ENCODE data around the gene METTL2B.

The METTL2B gene

GRCh38 chr7:128476402-128477335 lies at the start of gene METTL2B:
Gene METTL2B, plus strand, starts transcription at chr7:128476748. Its CDS starts 18 bp downstream, at chr7:128476766.
- peak; percentile 88 for DNase-seq (ENCODE audit: low read depth, low spot score)

GRCh38 chr7:128427289-128427891 lies 49.2 kb upstream of the METTL2B start:
- DNase-seq (ENCODE audit: low read depth, low spot score): no peak

GRCh38 chr7:128430207-128430606 lies 46.3 kb upstream of the METTL2B start:
- DNase-seq (ENCODE audit: low read depth, low spot score): no peak

GRCh38 chr7:128431221-128431620 lies 45.3 kb upstream of the METTL2B start:
- no peak for DNase-seq (ENCODE audit: low read depth, low spot score)

- no peak for DNase-seq (ENCODE audit: low read depth, low spot score)
Observed at GRCh38 chr7:128431754-128432153, 44.8 kb upstream of the METTL2B start.

- no peak for DNase-seq (ENCODE audit: low read depth, low spot score)
Observed at GRCh38 chr7:128434413-128435326, 41.9 kb upstream of the METTL2B start.

- DNase-seq (ENCODE audit: low read depth, low spot score): no peak
Observed at GRCh38 chr7:128435327-128435686, 41.2 kb upstream of the METTL2B start.

- no peak for DNase-seq (ENCODE audit: low read depth, low spot score)
Observed at GRCh38 chr7:128437426-128438332, 38.9 kb upstream of the METTL2B start.

GRCh38 chr7:128442356-128442755 lies 34.2 kb upstream of the METTL2B start:
- no peak for DNase-seq (ENCODE audit: low read depth, low spot score)

- DNase-seq (ENCODE audit: low read depth, low spot score): no peak
Observed at GRCh38 chr7:128443831-128444600, 32.5 kb upstream of the METTL2B start.

GRCh38 chr7:128446306-128446705 lies 30.2 kb upstream of the METTL2B start:
- no peak for DNase-seq (ENCODE audit: low read depth, low spot score)

- DNase-seq (ENCODE audit: low read depth, low spot score): no peak
Observed at GRCh38 chr7:128447941-128448564, 28.5 kb upstream of the METTL2B start.

GRCh38 chr7:128448751-128449302 lies 27.7 kb upstream of the METTL2B start:
- DNase-seq (ENCODE audit: low read depth, low spot score): no peak

- no peak for DNase-seq (ENCODE audit: low read depth, low spot score)
Observed at GRCh38 chr7:128450409-128450808, 26.1 kb upstream of the METTL2B start.

- no peak for DNase-seq (ENCODE audit: low read depth, low spot score)
Observed at GRCh38 chr7:128450913-128451312, 25.6 kb upstream of the METTL2B start.

- DNase-seq (ENCODE audit: low read depth, low spot score): no peak
Observed at GRCh38 chr7:128452552-128452951, 24.0 kb upstream of the METTL2B start.

GRCh38 chr7:128453836-128454804 lies 22.4 kb upstream of the METTL2B start:
- DNase-seq (ENCODE audit: low read depth, low spot score): peak; percentile 65

Data from iPS DF 19.7 (cell line).